Measurements from ENCODE around the gene WRAP73.

The WRAP73 gene

DNA sequence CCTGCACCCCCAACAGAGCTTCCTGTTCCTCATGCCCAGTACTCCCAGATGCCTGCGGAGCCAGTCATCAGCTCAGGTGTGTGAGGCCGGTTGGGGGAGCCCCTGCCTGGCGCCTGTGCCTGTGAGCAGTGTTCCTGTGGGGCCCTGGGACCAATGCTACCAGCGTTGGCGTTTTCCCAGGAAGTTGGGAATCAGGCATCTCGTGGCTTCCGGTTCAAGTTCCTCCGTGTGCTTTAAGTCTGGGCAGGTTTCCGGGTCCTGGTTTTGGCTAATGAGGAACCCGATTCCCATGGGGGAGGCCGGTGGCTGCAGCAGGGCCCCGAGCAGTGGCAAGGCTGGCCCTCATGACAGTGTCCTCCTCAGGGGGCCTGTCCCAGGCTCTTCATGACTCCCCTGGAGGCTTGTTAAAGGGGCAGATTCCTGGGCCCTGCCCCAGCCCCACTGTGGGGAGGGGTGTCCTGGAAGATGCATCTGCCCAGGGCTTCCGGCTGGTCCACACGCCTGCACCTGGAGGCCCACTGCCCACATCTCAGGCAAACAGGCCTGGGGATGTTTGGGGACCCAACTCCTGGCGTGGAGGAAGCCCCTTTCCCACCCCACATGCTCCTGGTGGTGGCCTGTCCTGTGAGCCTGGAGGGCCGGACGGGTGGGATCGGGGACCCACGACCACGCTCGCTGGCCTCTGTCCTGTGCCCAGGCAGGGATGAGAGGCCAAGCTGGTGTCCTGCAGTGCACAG lies 28.6 kb upstream of the WRAP73 start:
- TF ChIP-seq, protein P1, sequence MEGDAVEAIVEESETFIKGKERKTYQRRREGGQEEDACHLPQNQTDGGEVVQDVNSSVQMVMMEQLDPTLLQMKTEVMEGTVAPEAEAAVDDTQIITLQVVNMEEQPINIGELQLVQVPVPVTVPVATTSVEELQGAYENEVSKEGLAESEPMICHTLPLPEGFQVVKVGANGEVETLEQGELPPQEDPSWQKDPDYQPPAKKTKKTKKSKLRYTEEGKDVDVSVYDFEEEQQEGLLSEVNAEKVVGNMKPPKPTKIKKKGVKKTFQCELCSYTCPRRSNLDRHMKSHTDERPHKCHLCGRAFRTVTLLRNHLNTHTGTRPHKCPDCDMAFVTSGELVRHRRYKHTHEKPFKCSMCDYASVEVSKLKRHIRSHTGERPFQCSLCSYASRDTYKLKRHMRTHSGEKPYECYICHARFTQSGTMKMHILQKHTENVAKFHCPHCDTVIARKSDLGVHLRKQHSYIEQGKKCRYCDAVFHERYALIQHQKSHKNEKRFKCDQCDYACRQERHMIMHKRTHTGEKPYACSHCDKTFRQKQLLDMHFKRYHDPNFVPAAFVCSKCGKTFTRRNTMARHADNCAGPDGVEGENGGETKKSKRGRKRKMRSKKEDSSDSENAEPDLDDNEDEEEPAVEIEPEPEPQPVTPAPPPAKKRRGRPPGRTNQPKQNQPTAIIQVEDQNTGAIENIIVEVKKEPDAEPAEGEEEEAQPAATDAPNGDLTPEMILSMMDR (IDR thresholded peaks at IDR 0.05; ENCODE audit: low read depth, low read length, missing control alignments), result no peak
- no peak for DNase-seq (ENCODE audit: low read depth)
- in situ Hi-C loops (cut with HindIII; ENCODE audit: low sequenced_read_pairs), result no loop called here
- no peak overlapping the region for H3K4me3 ChIP-seq (ENCODE audit: low read depth, low read length)

DNA sequence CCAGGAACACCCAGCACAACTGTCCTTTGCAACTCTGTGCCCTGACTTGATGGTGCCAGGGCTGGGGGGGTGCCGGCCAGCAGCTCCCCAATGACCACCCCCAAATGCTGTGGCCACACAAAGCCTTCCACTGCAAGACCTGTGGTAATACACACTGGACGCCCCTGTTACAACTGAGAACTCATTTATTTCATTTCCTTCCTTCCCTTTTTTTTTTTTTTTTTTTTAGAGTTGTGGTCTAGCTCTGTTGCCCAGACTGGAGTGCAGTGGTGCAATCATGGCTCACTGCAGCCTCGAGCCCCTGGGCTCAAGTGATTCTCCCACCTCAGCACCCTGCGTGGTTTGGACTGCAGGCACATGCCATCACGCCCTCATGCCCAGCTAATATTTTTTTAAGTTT lies 27.6 kb upstream of the WRAP73 start:
- TF ChIP-seq, protein P1 (IDR thresholded peaks at IDR 0.05; ENCODE audit: low read depth, low read length, missing control alignments), result no peak
- no peak overlapping the region for H3K4me3 ChIP-seq (ENCODE audit: low read depth, low read length)
- no peak for DNase-seq (ENCODE audit: low read depth)
- in situ Hi-C loops (cut with HindIII; ENCODE audit: low sequenced_read_pairs), result no loop called here

DNA sequence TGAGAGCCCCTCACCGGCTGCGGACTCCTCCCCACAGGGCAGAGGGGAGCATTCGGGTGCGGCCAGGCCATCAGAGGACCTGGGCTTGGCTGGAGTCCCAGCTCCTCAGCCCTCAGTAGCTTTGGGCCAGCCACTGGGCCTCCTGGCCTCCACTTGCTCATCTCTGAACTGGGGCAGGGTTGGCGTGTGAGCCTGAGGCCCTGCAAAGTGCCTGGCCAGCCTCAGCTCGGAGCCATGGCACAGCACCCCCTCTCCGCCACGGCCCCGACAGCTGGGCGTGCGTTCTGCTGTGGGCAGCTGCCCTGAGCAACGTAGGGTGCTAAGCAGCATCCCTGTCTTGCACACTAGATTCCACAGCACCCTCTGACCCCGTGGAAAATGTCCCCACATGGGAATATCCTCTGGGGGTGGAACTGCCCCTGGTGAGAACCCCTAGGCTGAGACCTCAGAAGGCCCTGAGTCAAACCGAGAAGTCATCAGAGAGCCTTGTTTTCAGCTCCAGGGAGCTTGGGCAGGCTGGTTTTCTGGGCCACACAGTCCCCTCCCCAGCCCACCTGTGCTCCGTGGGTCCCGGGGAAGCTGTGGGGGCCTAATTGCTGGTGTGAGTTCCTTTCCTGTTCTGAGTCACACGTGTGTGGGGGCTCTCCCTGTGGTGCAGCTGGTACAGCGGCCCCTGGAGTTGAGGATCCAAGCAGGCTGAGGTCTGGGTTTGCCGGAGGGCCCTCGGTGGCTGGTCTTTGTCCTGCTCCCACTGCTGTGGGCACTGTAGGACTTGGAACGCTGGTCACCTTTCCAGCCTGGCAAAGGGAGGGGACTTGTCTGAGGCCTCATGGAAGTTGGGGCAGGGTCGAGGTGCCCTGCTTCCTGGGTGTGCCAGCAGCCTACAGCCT lies 26.9 kb upstream of the WRAP73 start:
- TF ChIP-seq, protein P1 (IDR thresholded peaks at IDR 0.05; ENCODE audit: low read depth, low read length, missing control alignments), result no peak
- no peak overlapping the region for H3K4me3 ChIP-seq (ENCODE audit: low read depth, low read length)
- in situ Hi-C loops (cut with HindIII; ENCODE audit: low sequenced_read_pairs), result no loop called here
- DNase-seq (ENCODE audit: low read depth), result no peak

DNA sequence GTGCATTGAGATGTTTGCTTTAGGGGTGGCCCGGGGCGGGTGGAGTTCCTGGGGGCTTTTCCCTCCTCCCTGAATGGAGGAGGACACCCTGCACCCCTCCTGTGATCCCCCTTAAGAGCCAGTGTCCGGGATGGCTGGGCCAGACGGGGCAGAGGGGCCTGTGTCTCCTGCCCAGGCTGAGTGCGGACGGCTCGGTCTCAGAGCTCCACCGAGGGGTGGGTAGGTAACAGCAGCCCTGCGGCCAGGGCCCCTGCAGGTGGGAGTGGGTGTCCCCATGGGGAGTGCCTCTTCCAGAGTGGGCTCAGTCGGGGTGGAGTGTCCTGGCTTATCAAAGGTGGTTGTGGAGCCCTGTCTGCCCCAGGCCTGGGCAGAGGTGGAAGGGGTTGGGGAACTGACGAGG lies 25.5 kb upstream of the WRAP73 start:
- in situ Hi-C loops (cut with HindIII; ENCODE audit: low sequenced_read_pairs), result no loop called here
- no peak overlapping the region for H3K4me3 ChIP-seq (ENCODE audit: low read depth, low read length)
- TF ChIP-seq, protein P1 (IDR thresholded peaks at IDR 0.05; ENCODE audit: low read depth, low read length, missing control alignments), result no peak
- DNase-seq (ENCODE audit: low read depth), result no peak

DNA sequence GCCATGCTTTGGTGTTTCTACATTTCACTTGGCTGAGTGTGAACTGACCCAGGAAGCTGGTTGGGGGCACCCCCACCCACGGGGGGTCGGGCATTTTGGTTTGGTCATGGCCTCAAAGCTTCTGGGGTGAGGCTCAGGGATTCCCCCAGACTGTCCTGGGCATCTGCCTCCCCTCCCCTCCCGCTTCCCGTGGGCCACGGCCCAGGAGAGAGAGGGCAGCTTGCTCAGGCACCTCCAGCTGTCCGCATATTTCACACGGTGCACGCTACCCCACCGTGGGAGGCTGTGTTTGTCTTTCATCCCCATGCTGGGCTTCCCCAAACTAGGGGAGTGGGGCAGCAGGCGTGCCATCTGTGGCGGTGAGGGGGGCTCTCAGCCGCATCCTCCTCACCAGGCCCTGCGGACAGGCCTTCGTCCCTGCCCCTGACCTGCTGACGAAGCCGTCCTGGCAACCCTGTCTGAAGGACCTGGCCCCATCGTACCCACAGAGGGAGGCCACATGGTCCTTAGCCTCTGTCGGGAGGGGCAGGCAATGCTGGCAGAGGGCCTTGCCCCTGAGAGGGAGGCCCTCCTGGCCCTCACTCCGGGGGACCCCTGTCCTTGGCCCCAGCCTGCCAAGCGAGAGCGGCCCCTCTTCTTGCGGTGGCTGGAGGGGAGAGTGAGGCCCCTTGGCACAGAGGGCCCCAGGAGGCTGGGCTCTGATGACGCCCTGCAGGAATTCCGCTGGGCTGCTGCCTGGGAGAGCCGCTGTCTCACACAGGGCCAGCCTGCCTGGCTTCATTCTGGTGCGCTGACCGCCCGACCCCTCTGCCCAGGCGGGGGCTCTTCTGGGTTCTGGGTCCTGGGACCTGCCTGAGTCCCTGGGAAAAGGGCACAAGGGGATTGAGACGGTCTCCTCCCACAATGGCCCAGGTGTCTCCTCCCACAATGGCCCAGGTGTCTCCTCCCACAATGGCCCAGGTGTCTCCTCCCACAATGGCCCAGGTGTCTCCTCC lies 24.5 kb upstream of the WRAP73 start:
- TF ChIP-seq, protein P1 (IDR thresholded peaks at IDR 0.05; ENCODE audit: low read depth, low read length, missing control alignments), result no peak
- in situ Hi-C loops (cut with HindIII; ENCODE audit: low sequenced_read_pairs), result no loop called here
- H3K4me3 ChIP-seq (ENCODE audit: low read depth, low read length), result no peak overlapping the region
- no peak for DNase-seq (ENCODE audit: low read depth)
